Gastrocnemius medialis (tissue), 4 donors: ENCODE measurements around the gene ROR2.

Source experiments
- CTCF ChIP-seq, 5 experiments: fragments of 450-650 bp in 3 of 5; fragments of 200-600 bp in 2 of 5; sonication (generic) in 2 of 5; IDR thresholded peaks in 4 of 5; conservative IDR thresholded peaks in 1 of 5; 1 replicate in 4 of 5; 2 replicates in 1 of 5; pipeline ENCODE4 v1.5.1; 2016 to 2019; ENCODE audit warnings: antibody characterized with exemption in 5 of 5, mild to moderate bottlenecking in 3 of 5, moderate library complexity in 3 of 5
- POLR2A ChIP-seq, 2 donors: fragments of 450-650 bp; IDR thresholded peaks; one replicate each; pipeline ENCODE4 v1.6.1; 2017; ENCODE audit warnings: antibody characterized with exemption in 2 of 2, mild to moderate bottlenecking in 2 of 2, moderate library complexity in 2 of 2

GRCh38 chr9:91834740-91835139 is 115.3 kb downstream of the ROR2 start:
- TF ChIP-seq CTCF (IDR thresholded peaks at IDR 0.05 in 4 of 5, conservative IDR thresholded peaks at IDR 0.05 in 1 of 5): no peak
- TF ChIP-seq POLR2A (IDR thresholded peaks at IDR 0.05): no peak
